ENCODE data around the gene MAPKBP1.

DNA sequence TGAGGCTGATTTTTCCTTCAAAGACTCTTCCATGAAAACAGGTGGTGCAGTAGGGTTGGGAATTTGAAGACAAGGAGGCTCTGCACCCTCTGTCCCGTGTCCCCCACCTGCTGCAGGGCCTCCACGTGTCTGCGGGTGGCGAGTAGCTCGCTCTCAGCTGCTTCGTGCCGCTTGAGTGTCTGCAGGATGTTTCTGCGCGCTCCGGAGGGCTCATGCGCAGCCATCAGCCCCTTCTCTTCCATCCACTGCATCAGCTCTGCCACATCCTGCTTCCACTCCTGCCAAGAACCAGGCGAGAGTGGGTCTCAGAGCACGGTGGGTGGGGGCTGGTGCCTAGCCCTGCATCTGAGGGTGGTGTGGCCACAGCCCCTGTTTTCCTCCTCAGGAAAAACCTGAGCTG lies 101.7 kb downstream of the MAPKBP1 start:
- TF ChIP-seq, protein P1, sequence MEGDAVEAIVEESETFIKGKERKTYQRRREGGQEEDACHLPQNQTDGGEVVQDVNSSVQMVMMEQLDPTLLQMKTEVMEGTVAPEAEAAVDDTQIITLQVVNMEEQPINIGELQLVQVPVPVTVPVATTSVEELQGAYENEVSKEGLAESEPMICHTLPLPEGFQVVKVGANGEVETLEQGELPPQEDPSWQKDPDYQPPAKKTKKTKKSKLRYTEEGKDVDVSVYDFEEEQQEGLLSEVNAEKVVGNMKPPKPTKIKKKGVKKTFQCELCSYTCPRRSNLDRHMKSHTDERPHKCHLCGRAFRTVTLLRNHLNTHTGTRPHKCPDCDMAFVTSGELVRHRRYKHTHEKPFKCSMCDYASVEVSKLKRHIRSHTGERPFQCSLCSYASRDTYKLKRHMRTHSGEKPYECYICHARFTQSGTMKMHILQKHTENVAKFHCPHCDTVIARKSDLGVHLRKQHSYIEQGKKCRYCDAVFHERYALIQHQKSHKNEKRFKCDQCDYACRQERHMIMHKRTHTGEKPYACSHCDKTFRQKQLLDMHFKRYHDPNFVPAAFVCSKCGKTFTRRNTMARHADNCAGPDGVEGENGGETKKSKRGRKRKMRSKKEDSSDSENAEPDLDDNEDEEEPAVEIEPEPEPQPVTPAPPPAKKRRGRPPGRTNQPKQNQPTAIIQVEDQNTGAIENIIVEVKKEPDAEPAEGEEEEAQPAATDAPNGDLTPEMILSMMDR (IDR thresholded peaks at IDR 0.05): no peak
- no peak for TF ChIP-seq POLR2AphosphoS5 (IDR thresholded peaks at IDR 0.05)
